HepG2 (cell line): ENCODE measurements around the gene PDHX. TPM values are rescaled to one million over a fixed set of nuclear protein-coding genes. Genes with fewer than 3 reads are reported as not detected.

ENCODE experiments used
- CEBPB ChIP-seq: IDR thresholded peaks from 2 replicates; pipeline ENCODE4 v1.6.1; 2011; ENCODE audit warnings: low read depth, low read length, improper control_type of control experiment, borderline replicate concordance
- CREB1 ChIP-seq, 2 experiments: fragments of 450-650 bp in 1 of 2; IDR thresholded peaks; 2 replicates each; pipeline ENCODE4 v1.6.1; 2016 to 2017; ENCODE audit warnings: control low read depth in 1 of 2, mild to moderate bottlenecking in 1 of 2, missing compliant biosample characterization in 1 of 2, missing genetic modification characterization in 1 of 2
- CREB3 ChIP-seq: sonication (generic); formaldehyde crosslinking; IDR thresholded peaks from 2 replicates; pipeline ENCODE4 v1.5.0; 2020; ENCODE audit warnings: missing genetic modification reagents
- FOXO1 ChIP-seq: sonication (generic); formaldehyde crosslinking; IDR thresholded peaks from 2 replicates; pipeline ENCODE4 v1.4.0; 2020; ENCODE audit warnings: missing genetic modification reagents
- GABPB1 ChIP-seq: IDR thresholded peaks from 2 replicates; pipeline ENCODE4 v1.6.1; 2016; ENCODE audit warnings: mild to moderate bottlenecking, missing genetic modification reagents, moderate library complexity, missing compliant biosample characterization
- HDAC1 ChIP-seq: sonication (generic); formaldehyde crosslinking; IDR thresholded peaks from 2 replicates; pipeline ENCODE4 v1.5.1; 2020; ENCODE audit warnings: mild to moderate bottlenecking, missing genetic modification reagents
- HOMEZ ChIP-seq: IDR thresholded peaks from 2 replicates; pipeline ENCODE4 v1.6.1; 2016; ENCODE audit warnings: low read depth
- IKZF4 ChIP-seq: sonication (generic); formaldehyde crosslinking; IDR thresholded peaks from 2 replicates; pipeline ENCODE4 v1.5.1; 2020; ENCODE audit warnings: borderline replicate concordance, mild to moderate bottlenecking, low read depth, missing genetic modification reagents; ENCODE audit errors: not compliant biosample characterization
- KMT2A ChIP-seq: sonication (generic); formaldehyde crosslinking; IDR thresholded peaks from 2 replicates; pipeline ENCODE4 v1.4.0; 2020; ENCODE audit warnings: missing genetic modification reagents
- MTA3 ChIP-seq: sonication (generic); formaldehyde crosslinking; IDR thresholded peaks from 2 replicates; pipeline ENCODE4 v1.4.0; 2020; ENCODE audit warnings: missing genetic modification reagents
- PCBP2 ChIP-seq: fragments of 200-400 bp; formaldehyde crosslinking; optimal IDR thresholded peaks from 2 replicates; pipeline ENCODE3; 2018; ENCODE audit warnings: low read length, low read depth; ENCODE audit not compliant: poor library complexity, severe bottlenecking
- U2AF1 ChIP-seq: fragments of 200-400 bp; formaldehyde crosslinking; optimal IDR thresholded peaks from 2 replicates; pipeline ENCODE3; 2017; ENCODE audit warnings: mild to moderate bottlenecking, low read depth, low read length
- ZBTB44 ChIP-seq: sonication (generic); formaldehyde crosslinking; IDR thresholded peaks from 2 replicates; pipeline ENCODE4 v1.4.0; 2020; ENCODE audit warnings: missing genetic modification reagents
- ZGPAT ChIP-seq: IDR thresholded peaks from 2 replicates; pipeline ENCODE4 v1.6.1; 2016; ENCODE audit warnings: mild to moderate bottlenecking
- ZNF17 ChIP-seq: sonication (generic); formaldehyde crosslinking; IDR thresholded peaks from 2 replicates; pipeline ENCODE4 v1.5.0; 2020; ENCODE audit warnings: mild to moderate bottlenecking, missing genetic modification reagents
- ZNF296 ChIP-seq: sonication (generic); formaldehyde crosslinking; conservative IDR thresholded peaks from 2 replicates; pipeline ENCODE4 v1.5.0; 2020; ENCODE audit warnings: mild to moderate bottlenecking, missing genetic modification reagents
- ZNF3 ChIP-seq: IDR thresholded peaks from 2 replicates; pipeline ENCODE4 v1.7.0; 2017; ENCODE audit warnings: inconsistent platforms
- ZNF383 ChIP-seq: sonication (generic); formaldehyde crosslinking; IDR thresholded peaks from 2 replicates; pipeline ENCODE4 v1.4.0; 2020; ENCODE audit warnings: missing genetic modification reagents, mild to moderate bottlenecking, borderline replicate concordance
- ZNF431 ChIP-seq: sonication (generic); formaldehyde crosslinking; IDR thresholded peaks from 2 replicates; pipeline ENCODE4 v1.9.0; 2022; ENCODE audit warnings: missing genetic modification reagents, low read depth, mild to moderate bottlenecking, borderline replicate concordance
- ZNF503 ChIP-seq: sonication (generic); formaldehyde crosslinking; IDR thresholded peaks from 2 replicates; pipeline ENCODE4 v1.4.0; 2020; ENCODE audit warnings: missing genetic modification reagents
- ZNF644 ChIP-seq: IDR thresholded peaks from 2 replicates; pipeline ENCODE4 v1.6.1; 2016; ENCODE audit warnings: low read depth
- polyA plus RNA-seq, 8 experiments: library from polyadenylated mRNA; depleted of rRNA in 3 of 8; stranded (reverse) in 7 of 8; unstranded in 1 of 8; fragments of >200 nt; fragmentation: Illumina TruSeq in 4 of 8; extraction: Trizol in 4 of 8; gene quantifications; 2 replicates each; pipeline versions ENCODE4 v1.2.1 to v1.2.3, GENCODE V29; 2011 to 2016; ENCODE audit warnings: low read depth in 4 of 8, missing spikeins in 1 of 8, mixed read lengths in 1 of 8; ENCODE audit not compliant: insufficient read depth in 1 of 8
- total RNA-seq, 5 experiments: library from RNA; depleted of rRNA; stranded (reverse); fragments of >200 nt; fragmentation: Illumina TruSeq; extraction: Trizol; gene quantifications; 2 replicates each; pipeline ENCODE4 v1.2.3, GENCODE V29; 2016; ENCODE audit warnings: low read depth in 1 of 5

The PDHX gene
- total and polyA plus RNA-seq, 2 of the 13 experiments (the other 11 are each of a cell fraction or from before 2014, with no cell fraction given) = 41.0 to 73.8 TPM

GRCh38 chr11:34964610-34965331, 48.4 kb downstream of the PDHX start (continued):
- no peak for TF ChIP-seq ZNF383 (CRISPR knock-in tag)
- peak; percentile 16; the same call in 1 of the 2 replicates for TF ChIP-seq FOXO1
- no peak for TF ChIP-seq ZNF431 (CRISPR knock-in tag)
- peak; percentile 86 for TF ChIP-seq ZNF644
- no peak for TF ChIP-seq PCBP2
- no peak for TF ChIP-seq MTA3
- TF ChIP-seq HDAC1 (CRISPR knock-in tag) = no peak
- no peak for TF ChIP-seq ZBTB44 (CRISPR knock-in tag)
- peak; percentile 81 for TF ChIP-seq ZNF3 (CRISPR knock-in tag)
- TF ChIP-seq U2AF1 = no peak
- TF ChIP-seq HOMEZ (CRISPR knock-in tag) = peak; percentile 77; the same call in 1 of the 2 replicates
- TF ChIP-seq ZNF296 (CRISPR knock-in tag) = no peak
- TF ChIP-seq IKZF4 = no peak
- no peak for TF ChIP-seq KMT2A (CRISPR knock-in tag)
- no peak for TF ChIP-seq ZNF503 (CRISPR knock-in tag)
- TF ChIP-seq CREB3 = no peak
- peak; percentile 41; the same call in 1 of the 2 replicates for TF ChIP-seq ZGPAT (CRISPR knock-in tag)
- no peak for TF ChIP-seq CREB1 (IDR thresholded peaks at IDR 0.05)
- TF ChIP-seq CREB1 (CRISPR knock-in tag; IDR thresholded peaks at IDR 0.05) = no peak
- TF ChIP-seq CEBPB = peak; percentile 36; the same call in 1 of the 2 replicates
- TF ChIP-seq GABPB1 (CRISPR knock-in tag) = no peak
- no peak for TF ChIP-seq ZNF17 (CRISPR knock-in tag)
